CD4-positive, alpha-beta memory T cell (primary cell): ENCODE measurements around the gene ZIC4. TPM values are rescaled to one million over a fixed set of nuclear protein-coding genes. Genes with fewer than 3 reads are reported as not detected.

ENCODE experiments used
- CTCF ChIA-PET: fragments of 350-600 bp; sonication (Branson Sonifier 250); formaldehyde crosslinking; loops from one replicate; lab custom pipeline; 2021; ENCODE audit warnings: inconsistent platforms; ENCODE audit not compliant: partially characterized antibody; lab: Charles Lee
- POLR2A ChIA-PET: fragments of 350-600 bp; sonication (Branson Sonifier 250); formaldehyde crosslinking; loops from one replicate; lab custom pipeline; 2021; ENCODE audit not compliant: partially characterized antibody; lab: Charles Lee
- DNase-seq, 5 donors: peaks; one replicate each; pipeline versions ENCODE4 v3.0.0 to v3.0.0-alpha.2; 2020 to 2022; ENCODE audit warnings: mixed read lengths in 1 of 5
- H3K27ac ChIP-seq: one replicate; pipeline ENCODE4 v1.7.0; 2013; ENCODE audit warnings: low read depth, low read length
- H3K27me3 ChIP-seq: 2 replicates; pipeline ENCODE4 v1.7.0; 2013; ENCODE audit warnings: mild to moderate bottlenecking, low read length, moderate library complexity; ENCODE audit not compliant: insufficient read depth
- H3K36me3 ChIP-seq: 2 replicates; pipeline ENCODE4 v1.7.0; 2013; ENCODE audit warnings: mild to moderate bottlenecking, low read length, moderate library complexity; ENCODE audit not compliant: insufficient read depth
- H3K4me1 ChIP-seq: 2 replicates; pipeline ENCODE4 v1.7.0; 2013; ENCODE audit warnings: mild to moderate bottlenecking, low read length, moderate library complexity; ENCODE audit not compliant: insufficient read depth
- H3K4me3 ChIP-seq, 2 donors: one replicate each; pipeline ENCODE4 v1.7.0; 2013; ENCODE audit warnings: low read length in 2 of 2, mild to moderate bottlenecking in 1 of 2
- H3K9me3 ChIP-seq, 2 donors: one replicate each; pipeline ENCODE4 v1.7.0; 2013; ENCODE audit warnings: low read length in 2 of 2, control low read depth in 1 of 2; ENCODE audit not compliant: control insufficient read depth in 1 of 2
- H3K27ac Mint-ChIP-seq, 7 donors: one replicate each; pipeline ENCODE4 v1.8.0; 2020 to 2021; ENCODE audit warnings: mixed read lengths in 7 of 7, mild to moderate bottlenecking in 6 of 7, inconsistent platforms in 3 of 7, moderate library complexity in 3 of 7
- H3K27me3 Mint-ChIP-seq, 2 donors: one replicate each; pipeline ENCODE4 v1.8.0; 2020 to 2021; ENCODE audit warnings: mixed read lengths in 2 of 2
- H3K36me3 Mint-ChIP-seq, 2 donors: one replicate each; pipeline ENCODE4 v1.8.0; 2020 to 2021; ENCODE audit warnings: mixed read lengths in 2 of 2, inconsistent platforms in 1 of 2, mild to moderate bottlenecking in 1 of 2
- H3K4me1 Mint-ChIP-seq, 4 donors: one replicate each; pipeline ENCODE4 v1.8.0; 2020 to 2021; ENCODE audit warnings: mixed read lengths in 4 of 4, mild to moderate bottlenecking in 1 of 4
- H3K4me3 Mint-ChIP-seq, 8 donors: one replicate each; pipeline ENCODE4 v1.8.0; 2020 to 2021; ENCODE audit warnings: mixed read lengths in 8 of 8, mild to moderate bottlenecking in 7 of 8, moderate library complexity in 6 of 8, inconsistent platforms in 3 of 8
- H3K9me3 Mint-ChIP-seq, 8 donors: one replicate each; pipeline ENCODE4 v1.8.0; 2020 to 2021; ENCODE audit warnings: mixed read lengths in 8 of 8, mild to moderate bottlenecking in 5 of 8, inconsistent platforms in 3 of 8, moderate library complexity in 1 of 8
- intact Hi-C: fragments of 100-400 bp; cut with micrococcal nuclease; formaldehyde crosslinking; loops from one replicate; pipeline ENCODE4 v1.15.1; 2023
- polyA plus RNA-seq, 2 donors: library from polyadenylated mRNA; unstranded; fragments of 300-500 nt; fragmentation: Illumina TruSeq; gene quantifications; one replicate each; pipeline ENCODE4 v1.2.3, GENCODE V29; 2021
- total RNA-seq, 2 experiments: library from RNA; stranded (reverse); gene quantifications; one replicate each; pipeline ENCODE4 v1.2.3, GENCODE V29; 2021

The ZIC4 gene
- total and polyA plus RNA-seq, 4 experiments from 2014 or later, result not detected

DNA sequence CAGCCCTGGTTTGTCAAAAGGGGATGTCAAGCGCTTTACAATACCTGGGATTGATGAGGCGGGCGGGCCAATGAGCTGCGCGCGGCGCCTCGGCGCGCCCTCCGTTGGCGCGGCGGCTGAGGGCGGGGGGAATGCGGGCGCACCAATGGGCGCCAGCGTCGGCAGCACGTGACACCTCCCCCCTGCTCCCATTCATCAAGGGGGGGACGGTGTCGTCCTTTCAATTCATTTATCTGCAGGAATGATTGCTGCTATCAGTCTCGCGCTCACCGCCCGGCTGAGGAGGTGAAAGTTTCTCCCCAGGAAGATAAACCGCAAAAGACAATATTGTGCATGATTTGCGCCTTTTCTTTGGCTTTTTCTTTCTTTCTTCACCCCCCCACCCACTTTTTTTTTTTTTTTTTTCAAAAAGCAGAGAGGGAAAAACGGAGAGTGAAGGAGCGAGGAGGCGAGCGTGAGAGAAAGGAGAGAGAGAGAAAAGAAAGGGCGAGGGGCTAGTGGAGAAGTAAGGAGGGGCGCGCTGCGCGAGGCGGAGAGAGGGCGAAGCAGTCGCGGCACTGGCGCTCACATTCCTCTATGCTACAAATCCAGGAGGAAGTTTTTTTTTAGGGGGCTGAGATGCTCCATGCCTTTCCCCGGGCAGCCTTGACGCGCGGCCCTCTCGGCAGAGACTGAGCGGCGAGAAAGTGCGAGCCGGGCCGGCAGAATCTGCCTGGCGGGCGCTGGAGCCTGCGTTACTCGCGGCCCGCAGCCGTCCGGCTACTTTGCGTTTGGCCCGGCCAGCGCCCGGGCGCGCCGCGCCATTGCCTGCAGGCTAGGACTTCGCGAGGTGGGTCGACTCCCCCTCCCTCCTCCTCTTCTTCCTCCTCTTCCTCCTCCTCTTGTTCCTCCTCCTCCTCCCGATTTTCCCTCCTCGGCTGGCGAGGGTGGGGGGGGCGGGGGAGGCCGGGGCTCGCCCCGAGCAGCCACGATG, 3.1 kb upstream of the ZIC4 start, which contains the start of gene ZIC1:
Gene ZIC1 (plus strand): TSS at position 223 of the 973 bp plus-strand sequence. CDS start 748 bp downstream, at position 971.
- ChIA-PET POLR2A (no interaction called here), CTCF (no interaction called here)
- Histone ChIP-seq H3K4me3 (no peak within 1 kb of the TSS), H3K27ac (no peak within 1 kb of the TSS), H3K9me3 (no peaks in the 10 kb centered on the region), H3K27me3 (peaks cover 40% of the 10 kb centered on the region), H3K4me1 (peaks cover 7% of the 10 kb centered on the region), H3K36me3 (no peaks in the 10 kb centered on the region)
- Mint-ChIP-seq H3K36me3 (peaks cover 2 to 15% of the 10 kb centered on the region in 2 donors), H3K4me1 (peaks cover 12 to 31% (median 20%) of the 10 kb centered on the region in 4 donors), H3K4me3 (peak within 1 kb of the TSS in 7 of 8 donors; percentile 25 to 62 (median 48)), H3K27me3 (peaks cover 39 to 68% of the 10 kb centered on the region in 2 donors), H3K9me3 (peaks cover 0 to 54% (median 37%) of the 10 kb centered on the region in 8 donors), H3K27ac (peak within 1 kb of the TSS in 2 of 7 donors; percentile 14 to 73)
- intact Hi-C loops, result no loop called here
- no peak for DNase-seq

- H3K4me1 Mint-ChIP-seq, result peaks cover 10 to 28% (median 17%) of the 10 kb centered on the region in 4 donors
- H3K27me3 Mint-ChIP-seq, result peaks cover 45 to 65% of the 10 kb centered on the region in 2 donors
- POLR2A ChIA-PET, result no interaction called here
- intact Hi-C loops, result no loop called here
- CTCF ChIA-PET, result no interaction called here
- Histone ChIP-seq H3K9me3 (no peaks in the 10 kb centered on the region), H3K4me1 (peaks cover 5% of the 10 kb centered on the region), H3K36me3 (no peaks in the 10 kb centered on the region), H3K4me3 (no peak overlapping the region), H3K27ac (no peak overlapping the region), H3K27me3 (peaks cover 45% of the 10 kb centered on the region)
- H3K27ac Mint-ChIP-seq, result peak overlapping the region in 2 of 7 donors; percentile 14 to 73
- peaks cover 2 to 14% of the 10 kb centered on the region in 2 donors for H3K36me3 Mint-ChIP-seq
- no peak for DNase-seq
- H3K4me3 Mint-ChIP-seq, result peak overlapping the region in 6 of 8 donors; percentile 25 to 62 (median 52)
- peaks cover 0 to 52% (median 36%) of the 10 kb centered on the region in 8 donors for H3K9me3 Mint-ChIP-seq
These were observed 2.1 kb upstream of the ZIC4 start for GRCh38 chr3:147408188-147409100.

- Histone ChIP-seq H3K9me3 (no peaks in the 10 kb centered on the region), H3K4me1 (no peaks in the 10 kb centered on the region), H3K36me3 (no peaks in the 10 kb centered on the region), H3K27ac (no peak overlapping the region), H3K4me3 (no peak overlapping the region), H3K27me3 (peaks cover 39% of the 10 kb centered on the region)
- Mint-ChIP-seq H3K4me3 (peak overlapping the region in 2 of 8 donors; percentile 33 to 59), H3K27ac (no peak overlapping the region), H3K4me1 (peaks cover 7 to 23% (median 13%) of the 10 kb centered on the region in 4 donors), H3K9me3 (peaks cover 0 to 51% (median 37%) of the 10 kb centered on the region in 8 donors), H3K36me3 (peaks cover 0 to 11% of the 10 kb centered on the region in 2 donors), H3K27me3 (peaks cover 45 to 61% of the 10 kb centered on the region in 2 donors)
- intact Hi-C loops, result no loop called here
- CTCF ChIA-PET, result no interaction called here
- DNase-seq, result no peak
- POLR2A ChIA-PET, result no interaction called here
These were observed 1.3 kb upstream of the ZIC4 start for GRCh38 chr3:147407498-147408187.

DNA sequence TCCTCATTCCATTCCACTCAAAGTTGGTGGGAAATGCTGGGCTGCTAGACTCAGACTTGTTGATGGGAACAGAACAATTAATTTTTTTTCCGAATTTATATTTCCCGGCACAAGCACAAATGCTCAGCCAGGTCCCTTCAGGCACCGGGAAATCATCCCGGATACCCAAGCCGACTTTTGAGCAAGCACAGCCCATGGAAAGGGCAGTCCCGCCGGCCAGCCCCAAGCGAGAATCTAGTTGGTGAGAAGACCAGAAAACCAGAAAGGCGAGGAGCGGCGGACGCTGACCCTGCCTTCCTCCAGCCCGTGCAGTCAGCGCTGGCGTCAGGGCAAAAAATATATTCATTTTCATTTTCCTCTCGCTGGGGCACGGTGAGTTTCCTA, 763 bp upstream of the ZIC4 start:
- Mint-ChIP-seq H3K36me3 (peaks cover 0 to 11% of the 10 kb centered on the region in 2 donors), H3K27ac (no peak overlapping the region), H3K27me3 (peaks cover 50 to 61% of the 10 kb centered on the region in 2 donors), H3K4me3 (no peak overlapping the region), H3K4me1 (peaks cover 4 to 19% (median 10%) of the 10 kb centered on the region in 4 donors), H3K9me3 (peaks cover 0 to 56% (median 40%) of the 10 kb centered on the region in 8 donors)
- Histone ChIP-seq H3K4me1 (no peaks in the 10 kb centered on the region), H3K27me3 (peaks cover 39% of the 10 kb centered on the region), H3K9me3 (no peaks in the 10 kb centered on the region), H3K36me3 (no peaks in the 10 kb centered on the region), H3K4me3 (no peak overlapping the region), H3K27ac (no peak overlapping the region)
- POLR2A ChIA-PET, result no interaction called here
- no peak for DNase-seq
- intact Hi-C loops, result no loop called here
- CTCF ChIA-PET, result no interaction called here

DNA sequence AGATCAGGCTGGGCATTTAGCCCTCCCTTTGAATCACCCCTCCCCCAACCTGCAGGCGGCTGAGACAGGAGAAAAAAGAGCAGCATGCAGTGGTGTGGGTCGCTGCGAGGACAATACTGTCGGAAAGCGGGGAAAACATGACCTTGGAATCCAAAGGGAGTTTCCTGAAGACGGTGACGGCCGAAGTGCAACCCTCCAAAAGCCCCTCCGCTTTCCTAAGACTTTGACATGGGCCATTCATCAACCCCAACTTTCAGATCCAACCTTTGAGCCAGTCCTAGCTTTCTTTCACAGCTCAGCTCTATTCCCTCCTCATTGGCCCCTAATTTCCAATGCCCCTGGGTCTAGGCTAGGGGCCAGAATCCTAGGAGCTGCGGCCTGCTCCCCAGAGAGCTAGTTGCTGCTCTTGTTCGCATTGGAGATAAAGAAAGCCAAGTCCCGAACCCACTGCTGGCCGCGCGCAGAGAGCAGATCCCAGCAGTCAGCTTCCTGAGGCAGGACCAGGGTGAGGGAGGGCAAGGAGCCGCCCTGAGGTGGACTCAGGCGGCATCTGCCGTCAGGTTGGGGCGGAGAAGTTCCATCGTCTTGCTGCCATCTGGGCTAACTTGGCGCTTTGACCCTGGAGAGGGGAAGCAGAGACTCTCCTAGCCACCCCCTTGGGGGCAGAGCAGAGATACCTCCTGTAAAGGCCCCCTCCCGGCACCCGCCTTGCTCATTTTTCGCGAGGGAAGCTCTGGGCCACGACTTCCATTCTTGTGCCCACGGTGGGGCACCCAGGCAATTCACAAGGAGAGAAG, 914 bp downstream of the ZIC4 start:
- intact Hi-C loops, result no loop called here
- CTCF ChIA-PET, result no interaction called here
- no peak overlapping the region for H3K4me3 ChIP-seq
- Mint-ChIP-seq H3K9me3 (peaks cover 0 to 49% (median 36%) of the 10 kb centered on the region in 8 donors), H3K27me3 (peaks cover 48 to 55% of the 10 kb centered on the region in 2 donors), H3K4me3 (no peak overlapping the region), H3K4me1 (peaks cover 0 to 4% (median 0%) of the 10 kb centered on the region in 4 donors), H3K36me3 (peaks cover 0 to 11% of the 10 kb centered on the region in 2 donors), H3K27ac (peak overlapping the region in 2 of 7 donors; percentile 48 to 57)
- H3K27ac ChIP-seq, result no peak overlapping the region
- POLR2A ChIA-PET, result no interaction called here
- DNase-seq, result no peak
- H3K27me3 ChIP-seq, result peaks cover 32% of the 10 kb centered on the region
- H3K4me1 ChIP-seq, result no peaks in the 10 kb centered on the region
- no peaks in the 10 kb centered on the region for H3K9me3 ChIP-seq
- H3K36me3 ChIP-seq, result no peaks in the 10 kb centered on the region

- no peak overlapping the region for H3K27ac ChIP-seq
- Mint-ChIP-seq H3K9me3 (peaks cover 0 to 49% (median 36%) of the 10 kb centered on the region in 8 donors), H3K36me3 (peaks cover 0 to 11% of the 10 kb centered on the region in 2 donors), H3K4me1 (peaks cover 0 to 4% (median 0%) of the 10 kb centered on the region in 4 donors), H3K27ac (peak overlapping the region in 1 of 7 donors; percentile 57), H3K4me3 (no peak overlapping the region), H3K27me3 (peaks cover 49 to 55% of the 10 kb centered on the region in 2 donors)
- no peaks in the 10 kb centered on the region for H3K36me3 ChIP-seq
- peaks cover 32% of the 10 kb centered on the region for H3K27me3 ChIP-seq
- no peak overlapping the region for H3K4me3 ChIP-seq
- H3K4me1 ChIP-seq, result no peaks in the 10 kb centered on the region
- DNase-seq, result no peak
- POLR2A ChIA-PET, result no interaction called here
- intact Hi-C loops, result no loop called here
- CTCF ChIA-PET, result no interaction called here
- no peaks in the 10 kb centered on the region for H3K9me3 ChIP-seq
These were observed 1.5 kb downstream of the ZIC4 start for GRCh38 chr3:147404800-147405230.
